ENCODE results near the gene RPLP1.

The RPLP1 gene

DNA sequence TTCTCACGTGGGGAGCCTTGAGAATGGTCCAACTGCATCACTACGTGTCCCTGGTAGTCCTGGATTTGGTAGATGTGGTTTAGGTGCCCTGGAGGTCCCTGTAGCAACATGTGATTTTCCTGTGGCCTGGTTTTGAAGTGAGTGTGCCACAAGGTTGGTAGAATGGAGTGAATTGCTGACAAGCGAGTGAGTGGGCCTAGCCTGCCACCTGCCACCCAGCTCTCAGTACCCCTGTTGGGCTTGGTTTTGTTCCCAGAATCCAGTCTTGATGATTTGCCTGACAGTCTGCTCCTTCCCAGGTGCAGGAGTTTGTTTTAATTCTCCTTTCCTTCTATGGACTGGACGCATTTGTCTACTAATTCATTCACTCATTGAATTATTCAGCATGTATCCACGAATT, 19.4 kb downstream of the RPLP1 start:
- no peak for DNase-seq

DNA sequence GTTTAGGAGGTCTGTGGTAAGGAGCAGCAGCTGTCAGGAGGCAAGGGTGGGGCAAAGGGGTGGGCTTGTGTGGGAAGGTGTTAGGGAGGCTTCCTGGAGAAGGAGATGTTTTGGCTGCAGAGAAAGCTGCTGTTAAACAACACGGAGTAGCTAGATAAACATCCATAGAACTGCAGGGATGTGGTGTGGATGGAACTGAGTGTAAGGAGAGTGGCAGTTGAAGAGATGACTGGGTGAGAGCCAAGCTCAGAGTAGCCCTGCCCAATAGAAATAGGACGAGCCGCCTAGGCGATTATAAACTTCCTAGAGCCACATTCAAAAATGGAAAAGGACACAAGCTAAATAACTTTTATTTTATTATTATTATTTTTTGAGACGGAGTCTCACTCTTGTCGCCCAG, 19.9 kb downstream of the RPLP1 start:
- DNase-seq = no peak

DNA sequence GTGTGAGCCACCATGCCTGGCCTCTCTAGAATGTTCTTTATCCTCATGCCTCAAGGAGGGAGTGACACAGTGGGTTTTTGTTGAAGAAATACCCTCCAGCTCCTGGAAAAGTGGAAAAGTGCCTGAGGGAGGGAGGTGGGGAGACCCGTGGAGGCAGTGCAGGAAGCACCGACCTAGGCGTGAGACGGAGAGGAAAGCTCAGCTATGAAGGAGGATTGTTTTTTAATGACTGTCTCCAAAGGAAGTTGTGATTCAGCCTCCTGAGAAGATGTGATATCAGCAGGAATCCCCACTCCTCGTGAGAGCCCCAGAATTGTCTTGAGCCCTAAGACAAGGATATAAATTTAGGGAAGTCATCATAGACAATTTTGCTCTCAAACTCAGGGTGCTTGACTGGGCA, 21.7 kb downstream of the RPLP1 start:
- no peak for DNase-seq

DNA sequence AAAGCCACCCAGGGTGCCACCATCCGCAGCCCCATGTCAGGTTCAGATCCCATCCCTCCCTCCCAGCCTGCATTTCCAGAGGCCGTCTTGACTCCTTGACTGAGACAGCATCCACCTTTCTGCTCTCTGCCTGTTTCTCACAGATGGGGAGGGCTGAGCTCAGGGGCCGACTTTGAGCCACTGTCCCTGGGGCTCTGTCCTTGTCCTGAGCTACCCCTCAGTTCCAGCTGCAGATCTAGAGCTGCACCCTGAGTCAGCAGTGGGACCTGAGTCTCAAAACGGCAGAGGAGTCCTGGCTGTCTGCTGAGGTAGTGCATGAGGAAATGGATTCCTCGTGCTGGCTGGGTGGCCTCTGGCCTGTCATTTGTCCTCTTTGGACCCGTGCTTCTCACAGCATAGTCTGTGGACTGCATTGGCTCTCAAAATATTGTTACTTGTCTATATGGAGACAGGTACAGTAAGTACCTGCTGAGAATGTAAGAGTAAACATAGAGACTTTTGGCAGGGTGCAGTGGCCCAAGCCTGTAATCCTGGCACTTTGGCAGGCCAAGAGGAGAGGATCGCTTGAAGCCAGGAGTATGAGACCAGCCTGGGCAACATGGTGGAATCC, 22.3 kb downstream of the RPLP1 start:
- no peak for DNase-seq

DNA sequence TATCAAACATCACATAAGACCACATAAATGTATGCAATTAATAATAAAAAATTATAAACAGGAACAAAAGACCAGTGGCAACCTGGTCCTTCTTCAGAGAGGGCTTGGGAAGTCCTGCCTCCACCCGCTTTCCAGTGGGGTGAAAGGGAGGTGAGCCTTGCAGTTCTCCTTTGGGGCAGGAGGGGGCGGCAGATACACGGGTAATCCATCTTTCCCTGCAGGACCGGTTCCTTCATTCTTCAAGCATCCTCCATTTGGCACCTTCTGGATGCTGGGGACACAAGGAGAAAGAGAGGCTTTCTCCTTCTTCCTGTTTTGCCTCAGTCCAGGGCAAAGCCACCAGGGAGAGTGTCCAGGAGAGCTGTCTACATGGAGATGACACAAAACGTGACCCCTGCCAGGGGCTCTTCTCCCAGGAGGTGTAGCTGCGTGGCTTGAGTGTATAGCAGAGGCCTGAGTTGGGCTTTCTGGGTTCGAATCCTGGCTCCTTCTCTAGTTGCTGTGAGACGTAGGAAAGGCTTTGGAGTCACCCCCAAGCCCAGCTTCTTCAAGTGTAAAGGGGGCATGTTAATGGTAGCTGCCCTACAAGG, 23.2 kb downstream of the RPLP1 start:
- DNase-seq = peak; percentile 65

DNA sequence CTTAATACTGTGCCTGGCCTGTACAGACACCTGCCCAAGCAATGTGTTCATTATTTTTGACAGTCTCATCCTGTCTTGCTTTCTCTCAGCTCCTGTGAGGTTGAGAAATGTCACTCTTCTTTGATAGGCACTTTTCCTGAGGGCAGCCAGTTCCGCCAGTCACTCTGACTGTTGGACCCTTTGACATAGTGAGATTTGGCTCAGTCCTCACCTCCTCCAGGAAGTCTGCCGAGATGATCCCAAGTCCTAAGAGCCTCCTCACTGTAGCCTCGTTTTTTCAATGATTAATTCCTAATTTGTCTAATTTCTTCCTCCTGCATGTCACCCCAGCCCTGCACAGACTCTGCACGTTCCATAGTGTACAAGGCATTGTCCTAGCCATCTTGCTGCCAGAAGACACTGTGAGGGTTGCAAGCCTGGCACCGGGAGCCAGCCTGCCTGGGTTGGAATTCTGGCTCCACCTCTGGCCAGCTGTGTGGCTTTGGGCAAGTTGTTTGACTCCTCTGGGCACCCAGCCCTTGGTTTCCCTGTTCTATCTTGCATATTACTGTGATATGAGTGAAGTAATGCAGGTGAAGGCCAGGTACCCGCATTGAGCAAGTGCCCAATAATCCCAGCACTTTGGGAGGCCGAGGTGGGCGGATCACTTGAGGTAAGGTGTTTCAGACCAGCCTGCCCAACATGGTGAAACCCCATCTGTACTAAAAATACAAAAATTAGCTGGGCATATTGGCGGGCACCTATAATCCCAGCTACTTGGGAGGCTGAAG, 24.3 kb downstream of the RPLP1 start:
- no peak for DNase-seq

DNA sequence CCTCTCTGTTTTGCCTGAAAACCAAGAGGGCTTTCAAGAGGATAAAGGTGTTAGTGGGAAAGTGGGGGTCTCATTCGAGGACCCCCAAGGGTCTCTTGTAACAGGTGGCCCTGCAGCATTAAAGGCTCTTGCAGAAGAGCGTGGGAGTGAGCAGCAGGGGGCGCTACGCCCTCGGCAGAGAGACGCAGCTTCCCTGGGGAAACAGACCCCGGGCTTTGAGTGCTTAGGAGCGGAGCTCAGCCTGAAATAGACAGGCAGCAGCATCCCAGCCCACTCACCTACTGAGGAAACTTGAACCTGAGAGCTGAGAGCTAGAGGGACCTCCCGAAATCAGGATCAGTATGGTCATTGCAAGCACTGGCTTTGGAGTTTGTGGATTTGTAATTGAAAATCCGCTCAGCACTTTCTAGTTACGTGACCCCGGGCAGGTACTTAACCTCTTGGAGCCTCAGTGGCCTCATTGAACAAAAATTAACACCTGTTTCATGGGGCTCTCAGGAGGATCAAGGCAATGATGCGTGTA, 25.7 kb downstream of the RPLP1 start:
- DNase-seq = peak; percentile 16

DNA sequence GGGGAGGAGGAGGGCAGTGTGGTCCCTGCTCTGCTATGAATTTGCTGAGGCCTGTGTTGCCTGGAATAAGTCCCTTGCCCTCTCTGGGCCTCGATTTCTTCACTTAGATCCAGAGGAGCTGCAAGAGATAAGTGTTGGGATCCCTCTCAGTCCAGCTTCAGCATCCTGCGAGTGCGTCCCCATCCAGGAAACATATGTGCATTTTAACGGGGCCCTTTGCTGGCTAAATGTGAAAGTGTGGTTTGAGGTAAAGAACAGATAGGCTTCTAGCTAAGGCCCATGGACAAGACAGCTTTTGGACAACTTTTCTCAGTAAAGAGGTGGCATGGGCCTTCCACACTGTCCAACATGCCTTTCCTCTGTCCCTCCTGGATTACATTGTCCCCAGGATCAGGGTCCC, 26.5 kb downstream of the RPLP1 start:
- DNase-seq = no peak

DNA sequence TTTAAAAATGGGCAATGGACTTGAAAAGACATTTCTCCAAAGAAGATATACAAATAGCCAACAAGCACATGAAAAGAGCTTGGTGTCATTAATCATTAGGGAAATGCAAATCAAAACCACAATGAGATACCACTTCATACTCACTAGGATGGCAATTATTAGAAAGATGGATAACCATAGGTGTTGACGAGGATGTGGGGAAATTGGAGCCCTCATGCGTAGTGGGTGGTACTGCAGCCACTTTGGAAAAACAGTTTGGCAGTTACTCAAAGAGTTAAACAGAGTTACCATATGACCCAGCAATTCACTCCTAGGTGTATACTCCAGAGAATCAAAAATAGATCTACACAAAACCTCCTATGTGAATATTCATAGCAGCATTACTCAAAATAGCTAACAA, 27.4 kb downstream of the RPLP1 start:
- DNase-seq = no peak

DNA sequence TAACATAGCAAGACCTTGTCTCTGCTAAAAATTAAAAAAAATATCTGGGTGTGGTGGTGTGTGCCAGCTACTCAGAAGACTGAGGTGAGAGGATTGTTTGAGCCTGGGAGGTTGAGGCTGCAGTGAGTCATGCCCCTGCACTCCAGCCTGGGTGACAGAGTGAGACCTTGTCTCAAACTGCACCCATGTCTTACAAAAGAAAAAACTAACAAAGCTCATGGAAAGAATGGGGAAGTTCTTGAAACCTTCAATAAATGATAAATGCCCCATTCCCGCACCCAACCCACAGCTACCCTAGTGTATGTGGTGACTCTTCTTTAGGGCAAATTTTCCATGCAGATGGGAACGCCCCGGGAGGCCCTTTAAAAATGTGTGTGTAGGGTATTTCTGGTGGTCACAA, 28.3 kb downstream of the RPLP1 start:
- no peak for DNase-seq

DNA sequence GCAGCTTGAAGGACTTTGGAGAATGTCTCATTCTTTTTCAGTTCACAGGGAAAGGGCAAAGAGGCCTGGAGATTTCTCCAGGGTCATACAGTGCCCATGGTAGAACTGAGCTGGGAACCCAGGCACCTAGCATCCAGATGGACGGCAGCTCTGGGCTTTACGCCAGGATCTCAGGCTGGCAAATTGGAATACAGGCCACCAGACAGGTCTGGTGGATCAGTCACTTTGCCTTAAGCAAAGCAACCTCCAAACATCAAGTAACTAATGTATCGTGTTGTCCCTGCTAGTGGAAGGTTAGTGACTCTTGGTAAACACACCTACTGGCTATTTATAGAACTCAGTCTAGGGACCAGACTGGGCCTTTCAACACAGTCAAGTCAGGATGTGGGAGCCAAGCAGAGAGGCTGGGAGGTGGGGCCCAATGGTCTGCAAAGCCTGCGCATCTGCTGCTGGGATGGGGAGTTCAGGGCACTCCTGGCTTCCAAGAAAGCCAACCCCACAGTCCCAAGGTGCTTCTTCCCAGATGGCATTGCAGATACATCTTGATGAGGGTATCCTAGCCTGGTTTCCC, 30.2 kb downstream of the RPLP1 start:
- DNase-seq = no peak

DNA sequence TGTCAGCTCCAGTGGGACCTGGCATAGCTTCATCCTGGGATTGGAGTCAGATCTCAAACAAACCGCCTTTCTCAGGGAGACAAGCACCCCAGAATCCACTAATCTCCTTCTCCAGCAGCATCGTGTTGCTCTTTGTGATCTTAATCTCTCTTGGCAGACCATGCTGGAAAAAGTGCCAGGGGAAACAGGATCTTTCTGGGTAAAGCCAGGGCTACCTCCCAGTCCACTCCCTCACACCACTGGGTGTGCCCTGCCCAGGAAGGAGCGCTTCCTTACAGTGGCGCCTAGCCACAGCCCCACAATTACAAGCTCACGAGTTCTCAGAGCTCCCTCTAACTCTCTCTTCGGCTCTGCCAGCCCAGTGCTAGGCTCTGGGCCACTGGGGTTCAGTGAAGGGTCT, 32.2 kb downstream of the RPLP1 start:
- DNase-seq = no peak

DNA sequence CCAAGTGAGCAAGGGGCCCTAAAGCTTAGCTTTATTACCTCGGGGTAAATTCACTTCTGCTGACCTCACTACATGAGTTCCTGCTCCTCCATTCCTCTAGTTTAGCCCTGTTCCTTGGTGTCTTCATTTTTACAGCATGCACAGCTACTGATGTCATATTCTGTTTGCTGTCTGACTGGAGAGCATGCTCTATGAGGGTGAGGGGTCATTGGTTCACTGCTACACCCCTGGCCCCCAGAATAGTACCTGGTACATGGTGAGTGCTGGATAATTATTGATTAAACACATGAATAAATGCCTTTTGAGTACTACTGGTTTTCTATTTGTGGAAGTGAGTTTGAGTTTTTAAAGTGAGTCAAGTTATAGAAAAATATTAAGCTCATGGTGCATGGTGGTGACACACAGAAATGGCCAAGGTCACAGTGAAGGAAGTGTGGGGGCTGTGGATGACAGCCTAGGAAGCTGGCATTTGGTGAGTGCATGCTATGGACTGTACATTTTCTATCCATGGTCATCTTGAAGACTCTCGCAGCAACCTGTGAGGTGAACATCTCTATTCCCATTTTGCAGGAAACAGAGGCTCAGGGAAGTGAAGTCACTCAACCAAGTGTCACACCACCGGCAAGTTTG, 34.0 kb downstream of the RPLP1 start:
- no peak for DNase-seq

DNA sequence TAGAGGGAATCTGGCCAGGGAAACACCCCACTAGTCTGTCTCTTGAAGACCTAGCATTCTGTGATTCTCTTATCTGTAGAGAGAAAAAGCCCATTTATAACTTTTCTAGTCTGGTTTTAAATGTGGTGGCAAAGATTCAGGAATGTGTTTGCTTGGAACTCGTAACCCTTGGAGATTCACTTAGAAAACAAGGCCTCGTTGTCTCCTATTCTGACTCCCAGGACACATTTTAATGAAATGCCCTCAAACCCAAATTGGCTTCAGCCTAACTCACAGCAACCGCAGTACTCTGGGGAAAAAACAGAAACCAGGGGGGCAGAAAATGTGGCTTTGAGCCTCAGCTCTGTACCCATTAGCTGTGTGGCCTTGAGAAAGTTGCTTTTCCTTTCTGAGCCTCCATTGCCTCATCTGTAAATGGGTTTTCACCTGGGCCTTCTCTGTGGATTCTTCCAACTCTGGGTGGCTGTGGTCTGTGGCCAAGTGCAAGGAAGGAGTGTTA, 36.5 kb downstream of the RPLP1 start:
- DNase-seq = no peak

DNA sequence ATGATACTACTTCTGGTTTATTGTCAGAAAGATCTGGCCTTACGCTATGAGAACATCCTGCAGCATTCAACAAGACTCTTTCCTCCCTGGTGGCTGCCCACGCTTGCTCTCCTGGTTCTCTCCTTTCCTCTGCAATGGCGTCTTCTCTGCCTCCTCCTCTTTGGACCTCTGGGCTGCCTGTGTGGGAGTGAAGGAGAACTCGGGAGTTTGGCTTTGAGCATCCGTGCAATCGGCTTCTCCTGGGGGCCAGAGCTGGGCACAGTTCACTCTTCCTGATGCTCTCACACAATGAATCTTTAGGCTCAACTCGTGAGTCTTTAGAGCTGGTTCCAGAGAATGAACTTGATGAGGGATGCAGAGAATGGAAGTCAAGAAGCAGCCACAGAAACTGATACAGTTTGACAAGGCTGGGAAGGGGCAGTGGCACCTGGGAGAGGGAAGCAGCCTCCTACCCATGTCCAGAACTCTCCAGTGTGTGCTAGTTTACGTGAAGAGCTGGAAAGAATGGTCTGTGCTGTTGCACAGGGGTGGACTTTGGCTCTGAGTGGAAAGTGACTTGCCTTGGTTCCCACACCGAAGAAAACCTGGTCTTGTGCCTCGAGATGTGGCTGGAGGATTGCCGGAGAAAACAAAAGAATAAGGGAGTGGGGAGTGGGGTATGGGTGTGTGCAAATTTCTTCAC, 37.9 kb downstream of the RPLP1 start:
- DNase-seq = no peak

DNA sequence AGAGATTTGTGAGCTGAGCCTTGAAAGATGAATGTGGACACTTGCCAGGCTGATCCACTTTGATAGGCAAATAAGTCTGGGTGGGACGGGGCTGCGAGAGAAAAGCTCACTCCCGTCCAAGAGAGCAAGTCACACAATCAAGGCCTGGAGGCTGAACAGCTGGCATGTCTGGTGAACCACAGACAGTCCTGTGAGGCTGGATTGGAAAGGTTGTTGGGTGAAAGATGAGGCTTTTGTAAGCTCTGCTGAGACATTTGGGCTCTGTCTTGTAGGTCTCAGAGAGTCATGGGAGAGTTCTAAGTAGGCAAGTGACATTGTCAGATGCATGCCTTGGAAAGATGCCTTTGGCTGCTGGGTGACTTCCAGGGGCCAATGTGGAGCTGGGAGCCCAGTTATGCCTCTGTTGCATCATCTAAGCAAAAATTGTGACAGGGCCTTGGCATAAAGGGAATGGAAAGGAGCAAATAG, 38.5 kb downstream of the RPLP1 start:
- DNase-seq = no peak

DNA sequence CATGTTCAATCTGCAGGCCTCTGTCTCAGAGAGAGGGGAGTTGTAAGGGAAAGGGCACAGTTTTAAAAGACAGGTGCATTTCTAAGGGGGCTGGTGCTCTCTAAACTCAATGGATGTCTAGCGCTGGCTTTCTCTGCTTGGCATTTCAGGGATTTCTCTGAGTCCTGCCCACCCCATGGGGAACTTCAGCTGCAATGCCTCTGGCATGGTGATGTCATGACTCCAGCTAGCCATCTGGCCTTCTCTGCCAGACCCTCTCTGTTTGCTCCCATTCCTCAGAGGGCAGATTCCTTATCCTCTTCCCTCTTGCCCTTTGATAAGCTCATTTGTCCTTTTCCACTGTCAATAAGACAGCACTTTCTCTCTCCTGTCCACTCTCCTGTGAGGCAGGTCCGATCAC, 40.8 kb downstream of the RPLP1 start:
- no peak for DNase-seq

DNA sequence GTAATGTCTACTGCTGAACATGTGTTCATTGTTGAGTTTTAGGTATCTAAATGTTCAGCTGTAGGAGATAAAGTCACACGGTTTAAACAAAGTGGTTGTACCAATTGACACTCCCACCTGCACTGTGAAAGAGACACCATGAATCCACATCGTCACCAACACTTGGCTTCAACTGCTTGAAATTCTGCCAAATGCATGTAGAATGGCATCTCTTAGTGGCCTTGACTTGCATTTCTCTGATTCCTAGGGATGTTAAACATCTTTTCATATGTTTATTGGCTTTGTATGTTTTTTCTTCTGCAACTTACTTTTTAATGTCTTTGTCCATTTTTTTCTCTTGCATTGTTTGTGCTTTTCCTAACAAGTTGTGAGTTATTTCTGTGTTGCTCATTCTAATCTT, 43.4 kb downstream of the RPLP1 start:
- no peak for DNase-seq

DNA sequence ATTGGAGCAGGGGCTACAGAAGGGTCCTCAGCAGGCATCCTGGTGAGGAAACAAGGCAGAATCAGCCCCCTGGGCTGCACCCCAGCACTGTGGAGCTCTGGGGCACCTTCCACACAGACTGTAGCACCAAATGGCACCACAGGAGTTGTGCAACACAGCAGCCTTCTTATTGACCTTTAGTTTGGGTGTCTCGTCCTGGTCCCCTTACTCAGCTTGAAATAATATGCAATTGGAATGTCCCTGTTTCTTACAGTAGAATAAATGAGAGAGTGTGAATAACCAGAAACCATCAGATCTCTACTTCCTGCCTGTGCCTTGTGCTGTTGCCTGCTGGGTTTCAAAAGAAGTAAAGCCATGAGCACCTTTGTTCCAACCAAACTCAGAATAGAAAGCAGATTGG, 44.5 kb downstream of the RPLP1 start:
- DNase-seq = no peak

DNA sequence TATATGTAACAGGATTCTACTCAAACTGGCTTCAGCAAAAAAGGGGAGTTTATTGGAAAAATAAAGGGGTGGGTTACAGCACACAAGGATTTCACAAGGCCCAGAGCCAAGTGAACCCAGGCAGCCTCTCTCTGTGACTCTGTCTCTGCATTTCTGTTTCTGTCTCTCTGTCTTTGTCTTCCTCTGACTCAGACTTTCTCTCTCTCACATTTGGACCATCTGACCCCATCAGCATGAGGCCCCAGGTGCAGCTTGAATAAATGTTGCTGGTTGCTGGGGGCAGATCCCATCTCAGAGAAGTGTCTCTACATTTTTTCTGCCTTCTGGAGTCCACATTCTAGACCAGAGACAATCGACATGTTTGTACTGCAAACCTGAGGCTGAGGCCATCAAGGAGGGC, 45.0 kb downstream of the RPLP1 start:
- DNase-seq = no peak

DNA sequence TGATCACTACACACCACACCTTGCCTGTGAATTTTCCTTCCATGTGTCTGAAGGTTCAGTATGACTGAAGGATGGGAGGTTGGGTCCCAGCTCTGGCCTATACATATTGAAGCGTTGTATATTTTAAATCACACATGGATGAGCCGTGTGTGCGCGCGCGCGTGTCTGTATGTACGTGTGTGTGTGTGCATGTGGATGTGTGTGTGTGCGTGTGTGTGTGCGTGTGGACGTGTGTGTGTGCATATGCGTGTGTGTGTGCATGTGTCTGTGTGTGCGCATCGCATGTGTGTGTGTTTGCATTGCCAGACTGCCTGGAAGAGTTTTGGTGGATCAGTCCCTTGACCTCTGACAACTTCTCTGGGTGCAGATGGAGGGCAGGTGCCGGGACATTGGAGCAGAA, 45.7 kb downstream of the RPLP1 start:
- DNase-seq = no peak

DNA sequence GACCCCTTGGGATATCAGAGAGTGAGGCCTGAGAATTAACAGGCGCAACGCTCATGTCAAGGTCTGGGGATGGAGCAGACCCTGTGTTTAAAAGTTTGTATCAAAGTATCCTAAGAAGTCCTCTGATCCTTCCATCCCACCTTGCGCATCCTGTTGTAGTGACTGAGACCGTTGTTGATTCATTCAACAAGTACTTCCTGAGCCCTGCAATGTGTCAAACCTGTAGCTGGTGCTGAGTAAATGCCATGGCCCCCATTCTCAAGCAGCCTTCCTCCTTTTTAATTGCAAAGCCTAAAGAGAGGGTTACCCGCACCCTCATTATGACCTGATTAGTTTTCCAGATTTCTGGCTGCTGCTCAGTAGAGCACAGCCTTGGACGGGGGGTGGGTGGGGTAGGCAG, 46.4 kb downstream of the RPLP1 start:
- DNase-seq = no peak

Data from effector CD8-positive, alpha-beta T cell (primary cell).